Fibroblast of lung (primary cell): ENCODE results near the gene SMAD2. TPM values are rescaled to one million over a fixed set of nuclear protein-coding genes. Genes with fewer than 3 reads are reported as not detected.

Source experiments
- DNase-seq, 2 donors: peaks; one replicate each; pipeline versions ENCODE4 v3.0.0 to v3.0.0-alpha.2; 2010; ENCODE audit warnings: low read depth in 2 of 2
- H2AFZ ChIP-seq: 2 replicates; pipeline ENCODE4 v1.5.1; 2012; ENCODE audit warnings: low read length, control low read depth, inconsistent platforms
- H3K27ac ChIP-seq: 2 replicates; pipeline ENCODE4 v1.5.1; 2011; ENCODE audit warnings: low read length, control low read depth; ENCODE audit not compliant: insufficient read depth
- H3K27me3 ChIP-seq: 2 replicates; pipeline ENCODE4 v1.5.1; 2011; ENCODE audit warnings: mild to moderate bottlenecking, low read length; ENCODE audit not compliant: control insufficient read depth, insufficient read depth
- H3K36me3 ChIP-seq: 2 replicates; pipeline ENCODE4 v1.5.1; 2011; ENCODE audit warnings: low read length; ENCODE audit not compliant: control insufficient read depth, insufficient read depth
- H3K4me1 ChIP-seq: 2 replicates; pipeline ENCODE4 v1.5.1; 2011; ENCODE audit warnings: low read length; ENCODE audit not compliant: control insufficient read depth, insufficient read depth; ENCODE audit errors: extremely low read depth
- H3K4me2 ChIP-seq: 2 replicates; pipeline ENCODE4 v1.5.1; 2011; ENCODE audit warnings: low read length, control low read depth; ENCODE audit not compliant: insufficient read depth; ENCODE audit errors: extremely low read depth
- H3K4me3 ChIP-seq, 4 experiments: fragments of 200-600 bp in 1 of 4; sonication (generic) in 1 of 4; replicated peaks in 1 of 4; 2 replicates each; pipeline ENCODE4 v1.5.1; 2011 to 2016; ENCODE audit warnings: low read length in 4 of 4, low read depth in 3 of 4, mild to moderate bottlenecking in 3 of 4, control low read depth in 2 of 4, inconsistent platforms in 1 of 4, mixed read lengths in 1 of 4; ENCODE audit not compliant: insufficient read depth in 1 of 4; ENCODE audit errors: control extremely low read depth in 1 of 4
- H3K79me2 ChIP-seq: 2 replicates; pipeline ENCODE4 v1.5.1; 2012; ENCODE audit warnings: mild to moderate bottlenecking, low read length, inconsistent platforms; ENCODE audit not compliant: control insufficient read depth, insufficient read depth
- H3K9ac ChIP-seq: 2 replicates; pipeline ENCODE4 v1.5.1; 2011; ENCODE audit warnings: mild to moderate bottlenecking, low read length, control low read depth; ENCODE audit not compliant: insufficient read depth
- H3K9me3 ChIP-seq: 2 replicates; pipeline ENCODE4 v1.5.1; 2012; ENCODE audit warnings: low read depth, low read length; ENCODE audit not compliant: control insufficient read depth, insufficient read depth
- H4K20me1 ChIP-seq: 2 replicates; pipeline ENCODE4 v1.5.1; 2011; ENCODE audit warnings: low read length; ENCODE audit not compliant: control insufficient read depth, insufficient read depth; ENCODE audit errors: extremely low read depth
- CTCF ChIP-seq, 2 donors: IDR thresholded peaks in 1 of 2; conservative IDR thresholded peaks in 1 of 2; 1 replicate in 1 of 2; 2 replicates in 1 of 2; pipeline ENCODE4 v1.5.1; 2011 to 2012; ENCODE audit warnings: low read length in 2 of 2, control low read depth in 1 of 2, inconsistent platforms in 1 of 2, low read depth in 1 of 2, mild to moderate bottlenecking in 1 of 2
- EZH2 ChIP-seq: IDR thresholded peaks from 2 replicates; pipeline ENCODE4 v1.5.1; 2012; ENCODE audit warnings: low read length, control low read depth, mild to moderate bottlenecking; ENCODE audit errors: missing control alignments
- polyA plus RNA-seq, 2 donors: library from polyadenylated mRNA; depleted of rRNA in 1 of 2; stranded (reverse) in 1 of 2; unstranded in 1 of 2; fragments of >200 nt; gene quantifications; 2 replicates each; pipeline ENCODE4 v1.2.1, GENCODE V29; 2011 to 2012; ENCODE audit warnings: missing spikeins in 1 of 2
- total RNA-seq: library from RNA; depleted of rRNA; stranded (reverse); fragments of >200 nt; gene quantifications from 2 replicates; pipeline ENCODE4 v1.2.1, GENCODE V29; 2014

SMAD2 gene
- total and polyA plus RNA-seq, 2 donors (not counting 1 experiment from before 2014, with no cell fraction given) = 76.0 to 111 TPM

- Histone ChIP-seq H3K27me3 (no peaks in the 10 kb centered on the region), H2AFZ (no peak overlapping the region), H3K79me2 (no peaks in the 10 kb centered on the region), H3K27ac (no peak overlapping the region), H3K4me3 (no peak overlapping the region), H4K20me1 (no peaks in the 10 kb centered on the region), H3K36me3 (no peaks in the 10 kb centered on the region), H3K4me2 (no peak overlapping the region), H3K9me3 (no peaks in the 10 kb centered on the region), H3K4me1 (no peaks in the 10 kb centered on the region), H3K9ac (no peak overlapping the region)
- no peak for DNase-seq
- TF ChIP-seq CTCF (conservative IDR thresholded peaks at IDR 0.05 in 1 of 2, IDR thresholded peaks at IDR 0.05 in 1 of 2; ENCODE audit: low read depth in 1 of 2, low read length in 2 of 2) = no peak
- TF ChIP-seq EZH2 = no peak
These were observed 127.7 kb downstream of the SMAD2 start for GRCh38 chr18:47802802-47803201.

GRCh38 chr18:47801817-47802216 lies 128.6 kb downstream of the SMAD2 start:
- TF ChIP-seq CTCF (conservative IDR thresholded peaks at IDR 0.05 in 1 of 2, IDR thresholded peaks at IDR 0.05 in 1 of 2; ENCODE audit: low read depth in 1 of 2, low read length in 2 of 2) (no peak), EZH2 (no peak)
- no peak overlapping the region for H3K4me3 ChIP-seq
- H3K27me3 ChIP-seq = no peaks in the 10 kb centered on the region
- no peaks in the 10 kb centered on the region for H3K79me2 ChIP-seq
- H3K4me1 ChIP-seq = no peaks in the 10 kb centered on the region
- H3K27ac ChIP-seq = no peak overlapping the region
- no peak overlapping the region for H3K9ac ChIP-seq
- no peaks in the 10 kb centered on the region for H3K9me3 ChIP-seq
- H3K36me3 ChIP-seq = no peaks in the 10 kb centered on the region
- no peak for DNase-seq
- H2AFZ ChIP-seq = no peak overlapping the region
- H4K20me1 ChIP-seq = no peaks in the 10 kb centered on the region
- H3K4me2 ChIP-seq = no peak overlapping the region

- H3K4me1 ChIP-seq = no peaks in the 10 kb centered on the region
- no peak overlapping the region for H3K27ac ChIP-seq
- no peak for DNase-seq
- no peaks in the 10 kb centered on the region for H3K79me2 ChIP-seq
- no peaks in the 10 kb centered on the region for H3K27me3 ChIP-seq
- H3K4me3 ChIP-seq = no peak overlapping the region
- H3K9ac ChIP-seq = no peak overlapping the region
- TF ChIP-seq EZH2 = no peak
- TF ChIP-seq CTCF (conservative IDR thresholded peaks at IDR 0.05 in 1 of 2, IDR thresholded peaks at IDR 0.05 in 1 of 2; ENCODE audit: low read depth in 1 of 2, low read length in 2 of 2) = no peak
- H3K9me3 ChIP-seq = no peaks in the 10 kb centered on the region
- H2AFZ ChIP-seq = no peak overlapping the region
- H3K4me2 ChIP-seq = no peak overlapping the region
- H3K36me3 ChIP-seq = no peaks in the 10 kb centered on the region
- no peaks in the 10 kb centered on the region for H4K20me1 ChIP-seq
These were observed 129.7 kb downstream of the SMAD2 start for GRCh38 chr18:47800756-47801155.
